GM19099 (cell line): ENCODE data around the gene SPTBN5.

ENCODE experiments used
- POLR2A ChIP-seq: IDR thresholded peaks from 3 replicates; pipeline ENCODE4 v1.6.1; 2011; ENCODE audit warnings: low read depth; ENCODE audit not compliant: insufficient read length; ENCODE audit errors: extremely low read depth

The SPTBN5 gene

GRCh38 chr15:41900526-41901380 is 6.9 kb upstream of the SPTBN5 start:
- no peak for TF ChIP-seq POLR2A

- no peak for TF ChIP-seq POLR2A
Observed at GRCh38 chr15:41899854-41900442, 6.1 kb upstream of the SPTBN5 start.

- TF ChIP-seq POLR2A = no peak
Observed at GRCh38 chr15:41897363-41897799, 3.5 kb upstream of the SPTBN5 start.

- TF ChIP-seq POLR2A = no peak
Observed at GRCh38 chr15:41896566-41896965, 2.7 kb upstream of the SPTBN5 start.

DNA sequence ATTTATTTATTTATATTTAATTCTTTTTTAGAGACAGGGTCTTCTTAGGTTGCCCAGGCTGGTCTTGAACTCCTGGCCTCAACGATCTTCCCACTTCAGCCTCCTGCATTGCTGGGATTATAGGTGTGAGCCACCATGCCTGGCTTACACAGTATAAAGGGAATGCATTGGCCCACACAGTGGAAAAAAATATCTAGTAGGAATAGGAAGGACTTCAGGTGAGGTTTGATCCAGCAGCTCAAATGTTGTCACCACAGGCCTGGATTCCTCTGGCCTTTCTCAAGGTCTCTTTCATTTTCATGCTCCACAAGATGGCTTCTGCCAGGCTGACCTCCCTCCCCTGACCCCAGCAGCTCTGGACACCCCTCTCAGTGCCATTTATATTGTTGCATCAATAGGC is 2.1 kb upstream of the SPTBN5 start:
- TF ChIP-seq POLR2A = no peak

GRCh38 chr15:41895491-41895890 is 1.6 kb upstream of the SPTBN5 start:
- TF ChIP-seq POLR2A = no peak

GRCh38 chr15:41894791-41895463 is 1.1 kb upstream of the SPTBN5 start:
- TF ChIP-seq POLR2A = no peak

DNA sequence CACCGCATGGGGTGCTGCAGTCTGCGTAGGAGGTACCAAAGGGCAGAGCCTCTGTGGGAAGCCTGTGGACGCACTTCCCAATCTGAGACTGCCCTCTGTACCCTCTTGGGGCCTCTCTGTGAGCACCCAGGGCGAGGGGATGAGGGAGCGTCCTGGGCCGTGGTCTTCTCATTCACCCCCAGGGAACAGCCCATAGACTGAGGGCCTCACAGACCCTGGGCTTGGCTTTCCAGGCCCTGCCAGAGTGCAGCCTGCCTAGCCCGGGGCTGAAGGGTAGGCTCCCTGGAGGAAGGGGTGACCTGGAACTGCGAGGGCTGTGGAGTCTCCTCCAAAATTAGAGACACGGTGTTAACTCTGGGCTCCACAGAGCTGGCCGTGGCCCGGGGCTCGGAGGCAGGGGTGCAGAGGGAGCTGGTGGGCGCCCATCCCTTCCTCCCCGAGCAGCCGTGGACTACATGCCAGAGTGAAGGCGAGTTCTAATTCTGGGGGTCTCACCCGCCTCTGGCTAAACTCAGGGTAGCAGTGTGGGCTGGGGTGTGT is 468 bp upstream of the SPTBN5 start:
- no peak for TF ChIP-seq POLR2A

DNA sequence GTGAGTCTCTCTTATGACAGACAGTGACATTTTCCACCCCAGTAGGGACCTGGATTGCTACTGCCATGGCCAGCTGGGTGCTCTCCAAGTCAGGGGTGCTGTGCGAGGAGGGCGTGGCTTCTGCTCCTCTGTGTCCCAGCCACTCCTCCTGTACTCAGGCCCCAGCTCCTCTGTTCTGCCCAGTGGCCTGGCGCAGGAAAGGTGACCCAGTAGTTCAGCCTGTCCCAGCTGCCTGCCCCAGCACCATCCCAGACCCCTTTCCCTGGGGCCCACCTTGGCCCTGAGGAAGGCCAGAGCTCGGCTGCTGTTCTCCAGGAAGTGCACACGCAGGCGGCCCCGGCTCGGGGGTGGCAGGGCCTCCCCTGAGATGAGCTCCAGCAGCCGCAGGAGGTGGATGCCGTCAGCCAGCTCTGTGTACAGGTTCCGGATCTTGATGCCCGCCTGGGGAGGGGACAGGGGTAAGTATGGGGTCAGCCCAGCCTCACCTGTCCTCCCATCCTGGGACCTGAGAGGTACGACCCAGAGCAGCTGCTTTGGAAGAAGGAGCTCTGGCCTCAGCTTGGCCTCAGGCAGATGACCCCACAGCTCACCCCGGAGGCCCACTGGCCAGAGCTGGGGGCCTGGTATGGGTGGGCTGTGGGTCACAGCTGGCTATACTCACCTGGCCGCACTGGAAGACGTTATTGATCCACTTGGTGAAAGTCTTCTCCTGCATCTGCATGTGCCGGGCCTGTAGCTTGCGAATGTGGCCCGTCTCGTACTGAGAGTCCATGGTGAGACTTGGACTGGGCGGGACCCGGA is 1.0 kb downstream of the SPTBN5 start:
- no peak for TF ChIP-seq POLR2A

DNA sequence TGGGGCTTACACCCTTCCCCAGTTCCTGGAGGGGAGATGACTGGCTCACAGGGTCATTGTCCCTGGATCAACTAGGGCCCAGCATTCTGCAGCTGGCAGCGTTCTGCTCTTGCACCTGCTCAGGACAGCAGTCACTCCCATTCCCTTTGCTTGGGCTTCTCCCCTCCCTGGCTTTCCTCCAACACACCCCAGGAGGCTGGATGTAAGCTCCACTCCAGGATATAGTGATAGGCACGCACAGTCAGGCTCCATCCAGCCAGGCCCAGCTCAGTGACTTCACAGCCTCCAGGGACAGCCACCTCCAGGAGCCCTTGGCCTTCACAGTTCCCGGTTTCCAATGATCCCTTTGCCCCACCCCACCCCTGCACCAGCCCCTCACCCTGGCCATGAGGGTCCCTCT is 1.9 kb downstream of the SPTBN5 start:
- no peak for TF ChIP-seq POLR2A

DNA sequence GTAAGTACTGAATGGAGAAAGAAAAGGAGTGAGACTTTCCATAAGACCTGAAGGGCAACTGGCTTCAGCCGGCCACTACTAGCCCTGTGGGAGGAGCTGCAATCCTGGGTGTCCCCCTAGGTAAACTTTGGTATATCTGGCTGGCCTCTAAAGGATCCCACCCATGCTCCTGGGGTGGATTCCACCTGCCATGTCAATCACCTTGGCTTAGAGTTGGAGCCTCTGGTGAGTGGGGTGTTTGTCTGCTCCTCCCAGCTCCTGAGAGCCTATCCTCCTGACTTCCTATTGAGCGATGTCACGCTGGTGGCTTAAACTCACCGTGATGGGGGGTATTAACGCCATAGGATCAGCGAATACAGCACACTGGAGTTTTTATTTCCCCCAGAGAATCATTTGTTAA is 2.6 kb downstream of the SPTBN5 start:
- no peak for TF ChIP-seq POLR2A

GRCh38 chr15:41890050-41890690 is 3.7 kb downstream of the SPTBN5 start:
- TF ChIP-seq POLR2A = no peak

GRCh38 chr15:41888662-41889253 is 5.1 kb downstream of the SPTBN5 start:
- no peak for TF ChIP-seq POLR2A

GRCh38 chr15:41887893-41888292 is 6.0 kb downstream of the SPTBN5 start:
- no peak for TF ChIP-seq POLR2A
